ENCODE data around the gene PCGF1.

The PCGF1 gene

GRCh38 chr2:74553892-74554819, 46.7 kb upstream of the PCGF1 start, which contains the start of the genes DOK1 and LOXL3:
Gene DOK1, plus strand, starts transcription at chr2:74554720. Its CDS starts 35 bp downstream, at chr2:74554755.
Gene LOXL3, minus strand, starts transcription at chr2:74553942. Its CDS starts 1,308 bp downstream, at chr2:74552634.
- no peak for TF ChIP-seq CTCF (IDR thresholded peaks at IDR 0.05; ENCODE audit: low read depth, low read length)
- H3K27ac ChIP-seq: peak within 1 kb of the TSS; percentile 86
- H3K4me3 ChIP-seq (ENCODE audit: low read depth, low read length): peak within 1 kb of the TSS; percentile 85
- H3K27me3 ChIP-seq (ENCODE audit: insufficient read depth, low read depth, severe bottlenecking): no peaks in the 10 kb centered on the region
- DNase-seq: peak; percentile 95
- H3K36me3 ChIP-seq: peaks cover 12% of the 10 kb centered on the region
- H3K9me3 ChIP-seq (ENCODE audit: severe bottlenecking): no peaks in the 10 kb centered on the region

- no peak for TF ChIP-seq CTCF (IDR thresholded peaks at IDR 0.05; ENCODE audit: low read depth, low read length)
- H3K27ac ChIP-seq: peak overlapping the region; percentile 11; the same call in 1 of the 2 replicates
- no peaks in the 10 kb centered on the region for H3K9me3 ChIP-seq (ENCODE audit: severe bottlenecking)
- no peaks in the 10 kb centered on the region for H3K27me3 ChIP-seq (ENCODE audit: insufficient read depth, low read depth, severe bottlenecking)
- DNase-seq: peak; percentile 51
- H3K36me3 ChIP-seq: peaks cover 15% of the 10 kb centered on the region
- H3K4me3 ChIP-seq (ENCODE audit: low read depth, low read length): peak overlapping the region; percentile 85
Measured at GRCh38 chr2:74552914-74553811, 45.7 kb upstream of the PCGF1 start.

GRCh38 chr2:74551942-74552913, 44.7 kb upstream of the PCGF1 start:
- H3K4me3 ChIP-seq (ENCODE audit: low read depth, low read length): no peak overlapping the region
- H3K27ac ChIP-seq: no peak overlapping the region
- H3K27me3 ChIP-seq (ENCODE audit: insufficient read depth, low read depth, severe bottlenecking): no peaks in the 10 kb centered on the region
- no peaks in the 10 kb centered on the region for H3K9me3 ChIP-seq (ENCODE audit: severe bottlenecking)
- DNase-seq: no peak
- TF ChIP-seq CTCF (IDR thresholded peaks at IDR 0.05; ENCODE audit: low read depth, low read length): no peak
- H3K36me3 ChIP-seq: peaks cover 15% of the 10 kb centered on the region

GRCh38 chr2:74551530-74551929, 44.0 kb upstream of the PCGF1 start:
- no peak for TF ChIP-seq CTCF (IDR thresholded peaks at IDR 0.05; ENCODE audit: low read depth, low read length)
- no peaks in the 10 kb centered on the region for H3K9me3 ChIP-seq (ENCODE audit: severe bottlenecking)
- H3K36me3 ChIP-seq: peaks cover 14% of the 10 kb centered on the region
- H3K4me3 ChIP-seq (ENCODE audit: low read depth, low read length): no peak overlapping the region
- no peak for DNase-seq
- H3K27me3 ChIP-seq (ENCODE audit: insufficient read depth, low read depth, severe bottlenecking): no peaks in the 10 kb centered on the region
- no peak overlapping the region for H3K27ac ChIP-seq

GRCh38 chr2:74550231-74550630, 42.7 kb upstream of the PCGF1 start:
- no peak for TF ChIP-seq CTCF (IDR thresholded peaks at IDR 0.05; ENCODE audit: low read depth, low read length)
- Histone ChIP-seq H3K36me3 (peaks cover 10% of the 10 kb centered on the region), H3K9me3 (ENCODE audit: severe bottlenecking) (no peaks in the 10 kb centered on the region), H3K4me3 (ENCODE audit: low read depth, low read length) (peak overlapping the region; percentile 80), H3K27me3 (ENCODE audit: insufficient read depth, low read depth, severe bottlenecking) (no peaks in the 10 kb centered on the region), H3K27ac (peak overlapping the region; percentile 98)
- DNase-seq: no peak

All from WERI-Rb-1 (cell line).